Neural cell (in vitro differentiated cells): ENCODE measurements around the gene CCN2. TPM values are rescaled to one million over a fixed set of nuclear protein-coding genes. Genes with fewer than 3 reads are reported as not detected.

ENCODE experiments used
- H2AFZ ChIP-seq: fragments of 200-600, 300-800 bp; sonication (generic), shearing (Covaris generic); 2 replicates; pipeline ENCODE4 v1.6.0; 2014; ENCODE audit warnings: low read depth, mild to moderate bottlenecking, antibody characterized with exemption, low read length, moderate library complexity
- H3F3A ChIP-seq: fragments of 200-600 bp; shearing (Covaris generic); 2 replicates; pipeline ENCODE4 v1.6.1; 2016; ENCODE audit warnings: mild to moderate bottlenecking, moderate library complexity, mixed read lengths, antibody characterized with exemption, low read length; ENCODE audit not compliant: insufficient read depth, poor library complexity, severe bottlenecking
- H3K27ac ChIP-seq: fragments of 200-600, 300-800 bp; sonication (generic), shearing (Covaris generic); 2 replicates; pipeline ENCODE4 v1.5.1; 2014; ENCODE audit warnings: mild to moderate bottlenecking, low read length, moderate library complexity
- H3K27me3 ChIP-seq: fragments of 300-800, 200-600 bp; sonication (generic), shearing (Covaris generic); 2 replicates; pipeline ENCODE4 v1.6.0; 2014; ENCODE audit warnings: mild to moderate bottlenecking, low read depth, low read length, moderate library complexity; ENCODE audit not compliant: insufficient read depth
- H3K36me3 ChIP-seq: fragments of 300-800, 200-600 bp; sonication (generic), shearing (Covaris generic); 2 replicates; pipeline ENCODE4 v1.5.1; 2014; ENCODE audit warnings: mild to moderate bottlenecking, antibody characterized with exemption, low read length, moderate library complexity; ENCODE audit not compliant: insufficient read depth
- H3K4me2 ChIP-seq: fragments of 300-800, 200-600 bp; sonication (generic), shearing (Covaris generic); 2 replicates; pipeline ENCODE4 v1.6.0; 2014; ENCODE audit warnings: mild to moderate bottlenecking, low read length
- H3K4me3 ChIP-seq: fragments of 300-800, 200-600 bp; sonication (generic), shearing (Covaris generic); 2 replicates; pipeline ENCODE4 v1.5.1; 2014; ENCODE audit warnings: mild to moderate bottlenecking, low read length, moderate library complexity
- H3K79me2 ChIP-seq: fragments of 200-600 bp; shearing (Covaris generic); replicated peaks from 2 replicates; pipeline ENCODE4 v1.6.0; 2014; ENCODE audit warnings: mild to moderate bottlenecking, low read length, moderate library complexity; ENCODE audit not compliant: insufficient read depth
- H3K9ac ChIP-seq: fragments of 300-800, 200-600 bp; sonication (generic), shearing (Covaris generic); 2 replicates; pipeline ENCODE4 v1.6.1; 2016; ENCODE audit warnings: mild to moderate bottlenecking, low read length, mixed read lengths
- H3K9me2 ChIP-seq: fragments of 200-600 bp; shearing (Covaris generic); 2 replicates; pipeline ENCODE4 v1.6.1; 2016; ENCODE audit warnings: mild to moderate bottlenecking, low read length, mixed read lengths; ENCODE audit not compliant: insufficient read depth
- H3K9me3 ChIP-seq: fragments of 200-600, 300-800 bp; sonication (generic), shearing (Covaris generic); 2 replicates; pipeline ENCODE4 v1.6.1; 2016; ENCODE audit warnings: mild to moderate bottlenecking, mixed run types, low read length, moderate library complexity, mixed read lengths
- H4K20me1 ChIP-seq: fragments of 200-600 bp; shearing (Covaris generic); 2 replicates; pipeline ENCODE4 v1.6.1; 2016; ENCODE audit warnings: mild to moderate bottlenecking, mixed run types; ENCODE audit not compliant: insufficient read depth
- CTCF ChIP-seq: fragments of 450-650 bp; IDR thresholded peaks from 2 replicates; pipeline ENCODE4 v1.5.1; 2014; ENCODE audit warnings: antibody characterized with exemption, mild to moderate bottlenecking, moderate library complexity; ENCODE audit not compliant: poor library complexity, severe bottlenecking
- EP300 ChIP-seq: fragments of 450-650 bp; conservative IDR thresholded peaks from 2 replicates; pipeline ENCODE4 v1.6.1; 2014; ENCODE audit warnings: antibody characterized with exemption, mild to moderate bottlenecking, moderate library complexity; ENCODE audit not compliant: poor library complexity, severe bottlenecking
- EZH2 ChIP-seq: fragments of 200-600, 300-800 bp; shearing (Covaris generic), sonication (generic); IDR thresholded peaks from 2 replicates; pipeline ENCODE4 v1.6.1; 2014; ENCODE audit warnings: antibody characterized with exemption, low read length, borderline replicate concordance, mild to moderate bottlenecking; ENCODE audit not compliant: insufficient read depth, poor library complexity, severe bottlenecking
- MXI1 ChIP-seq: fragments of 450-650 bp; conservative IDR thresholded peaks from 2 replicates; pipeline ENCODE4 v1.6.1; 2014; ENCODE audit warnings: antibody characterized with exemption, mild to moderate bottlenecking; ENCODE audit not compliant: poor library complexity, severe bottlenecking
- POLR2AphosphoS5 ChIP-seq: IDR thresholded peaks from 2 replicates; pipeline ENCODE4 v1.6.1; 2012
- RAD21 ChIP-seq: fragments of 450-650 bp; conservative IDR thresholded peaks from 2 replicates; pipeline ENCODE4 v1.6.1; 2014; ENCODE audit warnings: antibody characterized with exemption, mild to moderate bottlenecking, moderate library complexity
- REST ChIP-seq: IDR thresholded peaks from 2 replicates; pipeline ENCODE4 v1.6.1; 2012; ENCODE audit warnings: borderline replicate concordance
- SMC3 ChIP-seq: fragments of 450-650 bp; conservative IDR thresholded peaks from 2 replicates; pipeline ENCODE4 v1.6.1; 2014; ENCODE audit warnings: antibody characterized with exemption, mild to moderate bottlenecking, moderate library complexity; ENCODE audit not compliant: poor library complexity
- TAF1 ChIP-seq: IDR thresholded peaks from 2 replicates; pipeline ENCODE4 v1.6.1; 2012; ENCODE audit warnings: low read depth
- polyA plus RNA-seq: library from polyadenylated mRNA; depleted of rRNA; stranded (reverse); fragments of >200 nt; gene quantifications from 2 replicates; pipeline ENCODE4 v1.2.3, GENCODE V29; 2014

The CCN2 gene
- polyA plus RNA-seq, 1 donor from 2014 or later = 1.5 TPM

- peaks cover 11% of the 10 kb centered on the region for H3K27me3 ChIP-seq
- H3K9me2 ChIP-seq = no peaks in the 10 kb centered on the region
- no peaks in the 10 kb centered on the region for H3K36me3 ChIP-seq
- no peak overlapping the region for H3K27ac ChIP-seq
- H4K20me1 ChIP-seq = no peaks in the 10 kb centered on the region
- H3K9ac ChIP-seq = no peak overlapping the region
- no peaks in the 10 kb centered on the region for H3K79me2 ChIP-seq
- H3K4me3 ChIP-seq = no peak overlapping the region
- H3K4me2 ChIP-seq = no peak overlapping the region
- no peaks in the 10 kb centered on the region for H3K9me3 ChIP-seq
- peak; percentile 59 for TF ChIP-seq POLR2AphosphoS5
- peak; percentile 77 for TF ChIP-seq EP300
- no peak for TF ChIP-seq CTCF
- no peak for TF ChIP-seq EZH2
- no peak overlapping the region for H2AFZ ChIP-seq
- no peaks in the 10 kb centered on the region for H3F3A ChIP-seq
Measured at GRCh38 chr6:131947986-131948661, 3.0 kb downstream of the CCN2 start.

- TF ChIP-seq CTCF (no peak), POLR2AphosphoS5 (no peak), EZH2 (no peak), RAD21 (no peak), REST (no peak), EP300 (no peak), SMC3 (no peak), TAF1 (no peak), MXI1 (no peak)
Measured at GRCh38 chr6:131946992-131947955, 3.9 kb downstream of the CCN2 start.

More at GRCh38 chr6:131946992-131947955, 3.9 kb downstream of the CCN2 start:
- Histone ChIP-seq H2AFZ (no peak overlapping the region), H3K4me3 (no peak overlapping the region), H3F3A (no peaks in the 10 kb centered on the region), H3K9me2 (no peaks in the 10 kb centered on the region), H3K36me3 (no peaks in the 10 kb centered on the region), H3K27ac (no peak overlapping the region), H3K9me3 (no peaks in the 10 kb centered on the region), H3K79me2 (no peaks in the 10 kb centered on the region), H4K20me1 (no peaks in the 10 kb centered on the region), H3K9ac (no peak overlapping the region), H3K4me2 (no peak overlapping the region), H3K27me3 (peaks cover 11% of the 10 kb centered on the region)
